Activated effector memory CD4-positive, alpha-beta T cell treated with Interleukin-2 at 50 U/mL for 16 hours (primary cell): ENCODE measurements around the gene FBLN2.
A peak's percentile ranks its signal among the peaks of the same experiment; 100 is the strongest.

Source experiments
- DNase-seq: peaks from one replicate; pipeline ENCODE4 v3.0.0-alpha.2; 2020

FBLN2 gene

DNA sequence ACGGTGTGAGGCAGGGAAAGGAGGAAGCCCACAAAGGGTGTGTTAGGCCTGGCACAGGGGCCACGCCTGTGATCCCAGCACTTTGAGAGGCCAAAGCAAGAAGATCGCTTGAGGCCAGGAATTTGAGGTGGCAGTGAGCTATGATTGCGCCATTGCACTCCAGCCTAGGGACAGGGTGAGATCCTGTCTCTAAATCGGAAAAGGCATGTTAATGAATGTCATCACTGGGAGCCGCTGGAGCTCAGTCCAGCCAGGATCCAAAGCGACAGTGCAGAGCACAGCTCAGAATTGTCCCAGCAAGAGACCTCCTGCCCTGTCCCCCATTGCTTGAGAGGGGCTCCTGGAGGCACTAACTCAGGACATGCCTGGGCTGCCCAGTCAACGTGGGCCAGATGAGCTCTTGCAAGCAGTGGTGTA is 15.0 kb upstream of the FBLN2 start:
- no peak for DNase-seq

DNA sequence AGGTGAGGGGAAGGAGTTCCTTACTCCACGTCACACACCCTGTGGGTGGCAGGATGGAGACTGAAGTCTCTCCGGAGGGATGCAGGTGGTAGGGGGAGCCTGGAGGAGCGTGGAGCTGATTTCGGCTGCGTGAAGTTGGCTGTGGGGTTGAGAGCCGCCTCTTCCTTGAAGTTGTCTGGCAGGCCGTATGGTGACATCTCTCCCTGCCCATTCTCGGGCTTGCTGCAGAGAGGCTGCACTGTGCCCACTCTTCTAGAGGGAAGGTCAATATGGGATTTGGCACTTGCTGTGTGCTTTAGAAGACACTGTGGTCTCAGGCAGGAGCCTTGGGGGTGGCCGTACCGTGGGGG is 13.4 kb upstream of the FBLN2 start:
- no peak for DNase-seq

DNA sequence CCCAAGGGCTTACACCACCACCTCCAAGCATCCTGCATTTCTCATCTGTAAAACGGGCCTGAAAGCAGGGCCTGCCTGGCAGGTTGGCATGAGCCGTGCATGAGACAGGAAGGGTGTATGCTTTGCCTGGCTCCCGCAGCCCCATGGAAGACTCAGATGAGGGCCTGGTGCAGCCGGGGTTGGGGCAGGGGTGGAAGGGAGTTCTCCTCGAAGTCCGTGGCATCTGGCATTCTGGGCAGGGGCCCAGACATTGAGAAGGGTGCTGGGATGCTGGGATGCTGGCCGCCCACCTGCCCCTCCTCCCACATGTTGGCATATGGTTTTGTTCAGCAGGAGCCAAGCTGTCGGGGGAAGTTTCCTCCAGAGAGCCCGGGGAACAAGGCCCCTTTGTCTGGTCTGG is 13.0 kb upstream of the FBLN2 start:
- DNase-seq = no peak

DNA sequence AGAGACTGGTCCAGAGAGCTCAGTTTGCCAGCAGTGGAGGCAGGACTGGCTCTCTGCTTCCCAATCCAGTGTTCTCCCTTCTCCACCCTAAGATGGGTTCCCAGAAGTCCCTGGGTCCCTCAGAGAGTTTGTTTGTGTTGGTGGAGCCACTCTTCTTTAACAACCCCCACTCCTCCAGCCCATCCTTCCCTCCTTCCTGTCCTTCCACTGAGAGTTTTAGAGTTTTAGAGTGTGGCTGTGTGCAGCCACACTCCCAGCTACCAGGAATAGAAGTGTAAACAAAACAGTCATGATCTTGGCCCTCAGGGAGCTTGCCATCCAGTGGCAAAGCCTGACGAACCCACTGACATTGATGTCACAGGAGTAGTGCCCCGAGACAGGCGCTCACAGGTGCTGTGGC is 12.5 kb upstream of the FBLN2 start:
- DNase-seq = no peak

DNA sequence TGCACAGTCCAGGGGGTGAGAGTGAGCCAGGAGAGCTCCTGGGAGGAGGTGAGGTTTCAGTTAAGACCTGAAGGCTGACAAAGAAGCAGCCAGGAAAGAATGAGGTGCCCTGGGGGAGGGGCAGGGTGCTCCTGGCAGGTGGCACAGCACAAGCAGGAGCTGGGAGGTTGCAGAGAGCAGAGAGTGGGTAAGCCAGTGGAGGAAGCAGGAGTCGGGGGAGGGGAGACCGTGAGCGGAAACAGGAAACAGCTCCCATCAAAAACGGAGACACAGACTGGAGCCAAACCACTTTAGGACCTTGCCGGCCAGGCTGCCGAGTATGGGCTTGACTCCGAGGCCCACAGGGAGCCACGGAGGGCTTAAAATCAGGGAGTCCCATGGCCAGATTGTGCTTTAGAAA is 12.1 kb upstream of the FBLN2 start:
- no peak for DNase-seq

DNA sequence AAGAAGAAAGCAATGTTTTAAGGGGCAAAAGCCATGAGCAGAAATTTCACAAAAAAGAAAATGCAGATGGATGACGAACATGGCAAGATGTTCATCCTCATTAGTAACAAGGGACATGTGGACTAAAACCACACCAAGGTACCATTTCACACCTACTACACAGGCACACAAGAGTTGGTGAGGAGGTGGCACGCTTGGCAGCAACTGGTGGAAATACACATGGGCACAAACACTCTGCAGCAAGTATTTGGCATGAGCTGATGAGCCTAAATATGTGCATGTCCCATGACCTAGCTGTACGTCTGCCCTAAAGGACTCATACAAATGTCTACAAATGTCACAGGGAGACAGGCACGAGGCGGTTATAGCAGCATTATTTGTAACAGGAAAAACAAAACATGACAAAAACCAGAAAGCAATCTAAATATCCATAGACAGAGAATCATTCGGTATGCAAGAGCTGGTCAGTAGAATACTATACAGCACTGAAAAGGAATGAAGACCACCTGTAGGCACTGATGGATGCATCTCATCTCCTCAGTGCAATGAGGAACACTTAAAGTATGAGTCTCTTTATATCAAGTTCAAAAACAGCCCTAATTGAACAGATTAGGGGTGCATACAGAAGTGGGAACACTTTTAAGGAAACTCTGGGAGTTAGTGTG is 11.5 kb upstream of the FBLN2 start:
- DNase-seq = no peak

GRCh38 chr3:13537909-13538296 is 11.0 kb upstream of the FBLN2 start:
- no peak for DNase-seq

DNA sequence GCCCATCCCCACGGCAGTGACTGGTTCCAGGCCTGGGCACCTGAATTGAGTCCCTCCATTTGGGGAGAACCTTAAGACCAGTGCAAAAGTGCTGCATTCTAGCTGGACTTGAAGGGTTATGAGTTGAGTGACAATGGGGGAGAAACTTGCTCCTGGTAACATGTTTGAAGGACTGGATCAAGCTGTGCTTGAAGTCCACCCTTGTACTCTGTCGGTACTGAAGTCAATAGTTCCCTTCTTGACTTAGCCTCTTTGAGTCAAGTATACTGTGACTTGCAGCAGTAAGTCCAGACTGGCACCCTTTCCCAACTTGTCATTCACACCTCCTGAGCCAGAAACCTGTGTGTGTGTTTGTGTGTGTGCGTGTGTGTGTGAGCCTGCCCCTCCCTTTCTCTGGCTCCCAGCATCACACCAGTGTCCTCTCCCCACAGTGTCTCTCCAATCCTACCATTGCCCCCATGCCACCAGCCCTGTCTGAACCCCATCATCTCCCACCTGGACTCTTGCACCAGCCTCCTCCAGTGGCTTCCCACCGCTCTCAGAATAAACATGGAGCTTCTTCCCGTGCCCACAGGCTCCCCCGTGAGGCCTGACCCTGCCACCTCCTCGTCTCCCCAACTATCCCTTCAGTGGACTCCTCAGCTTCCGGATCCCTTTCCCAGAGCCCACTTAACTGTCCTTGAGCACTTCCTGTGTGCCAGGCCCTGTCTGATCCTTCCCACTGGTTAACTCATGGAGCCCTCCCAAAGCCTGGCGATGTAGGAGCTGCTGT is 10.2 kb upstream of the FBLN2 start:
- no peak for DNase-seq

- DNase-seq = no peak
Observed at GRCh38 chr3:13539292-13539638, 9.7 kb upstream of the FBLN2 start.

DNA sequence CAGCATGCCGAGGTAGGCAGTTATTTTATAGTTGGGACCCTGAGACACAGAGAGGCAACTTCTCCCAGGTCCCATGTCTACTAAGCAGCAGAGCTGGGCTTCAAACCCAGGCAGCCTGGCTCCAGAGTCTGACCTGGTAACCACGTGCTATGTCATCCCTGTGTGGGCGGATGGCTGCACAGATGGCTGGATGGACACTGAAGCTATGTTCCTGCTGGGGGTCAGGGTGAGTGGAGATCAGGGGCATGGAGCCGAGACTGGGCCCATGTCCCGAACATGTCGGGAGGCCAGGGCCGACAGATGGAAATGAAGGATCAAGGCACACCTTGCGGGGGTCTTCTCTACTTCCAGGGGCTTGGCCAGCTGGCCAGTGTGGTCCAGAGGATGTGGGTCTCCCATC is 9.3 kb upstream of the FBLN2 start:
- no peak for DNase-seq

- no peak for DNase-seq
Observed at GRCh38 chr3:13540297-13540995, 8.5 kb upstream of the FBLN2 start.

- DNase-seq = no peak
Observed at GRCh38 chr3:13541691-13542090, 7.2 kb upstream of the FBLN2 start.

DNA sequence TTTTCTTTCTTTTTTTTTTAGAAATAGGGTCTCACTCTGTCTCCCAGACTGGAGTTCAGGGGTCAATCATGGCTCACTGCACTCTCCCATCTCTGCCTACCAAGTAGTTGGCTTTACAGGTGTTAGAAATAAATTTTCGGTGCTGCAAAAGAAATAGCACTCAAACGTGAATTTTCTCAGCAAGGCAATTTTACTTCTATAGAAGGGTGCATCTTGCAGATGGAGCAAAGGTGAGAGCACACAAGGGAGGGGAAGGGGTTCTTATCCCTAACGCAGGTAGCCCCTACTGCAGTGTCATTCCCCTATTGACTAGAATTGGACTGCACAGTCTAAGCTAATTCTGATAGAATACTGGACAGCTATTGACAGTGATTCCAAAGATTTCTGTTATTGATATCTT is 6.8 kb upstream of the FBLN2 start:
- DNase-seq = no peak

DNA sequence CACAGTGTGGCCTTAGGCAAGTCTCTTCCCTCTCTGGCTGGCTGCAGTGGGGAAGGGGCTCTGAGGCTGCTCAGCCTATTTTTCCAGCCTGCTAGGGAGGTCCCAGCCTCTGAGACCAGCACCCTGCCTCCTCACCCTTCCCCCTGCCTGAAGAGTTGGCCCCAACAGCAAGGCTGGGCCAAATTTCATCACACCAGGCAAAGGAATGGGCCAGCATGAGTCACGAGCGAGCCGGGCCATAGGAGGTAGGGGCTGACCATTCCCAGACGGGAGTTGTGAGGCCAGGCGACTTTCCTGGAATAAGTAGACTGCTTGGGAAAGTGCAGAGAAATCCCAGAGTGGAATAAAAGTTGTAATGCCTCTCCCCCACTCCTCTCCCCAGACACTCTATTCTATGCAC is 5.7 kb upstream of the FBLN2 start:
- no peak for DNase-seq

- DNase-seq = peak; percentile 19
Observed at GRCh38 chr3:13544293-13544831, 4.6 kb upstream of the FBLN2 start.

- no peak for DNase-seq
Observed at GRCh38 chr3:13544951-13545651, 3.8 kb upstream of the FBLN2 start.

DNA sequence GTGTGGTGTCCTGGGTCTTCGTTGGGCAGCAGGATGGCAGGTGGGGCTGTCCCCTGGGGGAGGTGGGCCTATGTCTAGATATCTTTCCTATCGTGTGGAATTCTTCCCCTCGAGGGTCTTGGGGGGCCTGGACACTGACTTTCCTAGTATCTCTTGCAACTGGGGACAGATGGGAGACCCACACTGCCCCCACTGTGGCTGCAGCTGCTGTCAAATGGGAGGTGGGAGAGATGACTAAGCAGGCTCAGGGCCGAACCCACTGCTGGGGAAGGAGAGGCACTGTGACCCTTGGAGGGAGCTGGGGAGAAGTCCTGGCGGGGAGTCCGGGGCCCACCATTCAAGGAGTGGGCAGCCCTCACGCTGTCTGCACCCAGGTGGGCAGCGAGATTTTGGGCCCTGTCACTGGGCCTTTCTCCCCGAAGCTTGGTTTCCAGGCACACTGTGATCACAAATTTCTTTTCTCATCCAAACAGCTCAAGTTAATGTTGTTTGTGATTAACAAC is 2.9 kb upstream of the FBLN2 start:
- DNase-seq = no peak

DNA sequence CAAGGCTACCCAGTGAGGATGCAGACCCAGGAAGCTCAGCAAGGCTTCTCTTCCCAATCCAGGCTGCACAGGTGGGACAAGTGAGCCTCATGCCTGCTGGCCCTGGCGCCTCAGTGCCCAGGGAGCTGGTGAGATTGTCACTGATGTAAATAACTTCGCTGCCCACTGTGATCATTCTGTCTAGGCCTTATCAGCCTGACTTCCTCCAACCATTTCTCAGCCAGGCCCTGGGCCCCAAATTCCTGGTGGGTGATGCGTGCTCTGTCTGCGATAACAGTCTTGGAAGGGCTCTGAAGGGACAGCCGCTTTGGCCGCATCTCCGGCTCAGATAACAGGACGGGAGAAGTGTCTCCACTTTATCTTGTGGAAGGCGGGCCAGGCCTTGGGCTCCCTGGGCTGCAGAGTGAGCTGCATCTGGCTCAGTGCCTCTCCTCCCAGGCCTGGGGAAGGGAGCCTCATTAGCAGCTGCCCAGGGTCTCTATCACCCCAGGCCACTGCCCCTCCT is 2.2 kb upstream of the FBLN2 start:
- DNase-seq = no peak

DNA sequence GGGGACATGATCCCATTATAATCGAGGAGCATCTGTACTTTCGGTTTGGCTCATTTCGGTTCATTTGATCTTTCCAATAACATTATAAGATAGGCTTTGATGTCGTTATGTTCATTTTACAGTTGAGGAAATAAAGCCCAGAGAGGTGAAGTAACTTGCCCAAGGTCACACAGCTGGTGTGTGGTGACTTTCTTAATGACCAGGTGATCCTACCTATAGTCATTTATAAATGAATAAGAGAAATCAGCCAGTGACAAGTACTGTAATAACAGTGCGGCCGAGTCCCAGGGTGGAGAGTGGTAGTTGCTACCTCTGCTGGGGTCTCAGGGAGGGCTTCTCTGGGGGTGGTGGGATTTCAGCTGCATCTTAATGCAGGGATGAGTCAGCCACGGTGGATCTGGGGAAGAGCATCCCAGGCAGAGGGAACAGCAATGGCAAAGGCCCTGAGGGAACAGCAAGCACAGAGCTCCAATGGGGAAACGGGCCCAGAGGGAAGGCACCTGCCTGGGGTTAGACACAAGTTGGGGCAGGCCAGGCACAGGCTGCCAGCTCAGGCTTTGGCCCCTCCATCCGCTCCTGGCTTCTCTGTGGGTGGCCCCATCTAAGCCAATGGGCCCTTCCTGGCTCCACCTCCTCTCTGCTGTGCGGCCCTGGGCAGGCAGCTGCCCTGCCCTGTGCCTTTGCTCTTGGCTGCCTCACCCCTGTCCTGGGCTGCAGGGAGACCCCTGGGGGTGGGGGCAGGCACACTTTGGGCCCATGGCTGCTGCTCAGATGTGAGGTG is 1.1 kb upstream of the FBLN2 start:
- no peak for DNase-seq

DNA sequence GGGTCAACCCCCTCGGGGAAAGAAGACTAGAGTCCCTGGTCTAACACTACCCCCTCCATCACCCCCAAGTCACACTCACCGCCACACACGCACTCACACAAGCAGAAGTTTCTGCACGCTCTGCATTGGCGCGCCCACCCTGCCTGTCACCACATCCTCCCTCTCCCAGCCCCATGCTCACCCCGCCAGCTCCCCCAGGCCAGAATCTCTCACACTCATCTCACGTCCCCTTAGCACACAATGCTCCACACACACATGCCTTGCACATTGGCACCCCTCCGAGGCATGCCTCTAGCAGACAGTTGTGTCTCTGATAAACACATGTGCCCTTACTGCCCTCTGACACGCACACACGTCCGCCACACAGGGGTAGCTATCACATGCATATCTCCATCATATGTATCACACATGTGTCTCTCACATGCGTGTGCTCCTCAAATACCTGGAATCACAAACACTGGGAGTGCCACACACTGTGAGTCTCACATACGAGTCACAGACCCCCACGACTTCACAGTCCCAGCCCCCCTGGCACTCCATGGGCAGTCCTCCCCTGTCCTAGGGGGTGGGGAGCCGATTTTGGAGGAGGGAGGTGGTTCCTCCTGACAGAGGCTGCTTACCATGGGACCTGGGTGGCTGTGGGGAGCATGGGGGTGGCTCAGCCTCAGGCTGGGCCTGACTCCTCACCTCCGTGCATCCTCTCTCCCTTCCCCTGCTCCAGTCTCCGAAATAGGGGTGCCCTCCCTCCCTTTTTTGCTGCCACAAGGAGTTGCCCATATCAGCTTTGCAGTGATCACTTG is 898 bp downstream of the FBLN2 start:
- DNase-seq = no peak

DNA sequence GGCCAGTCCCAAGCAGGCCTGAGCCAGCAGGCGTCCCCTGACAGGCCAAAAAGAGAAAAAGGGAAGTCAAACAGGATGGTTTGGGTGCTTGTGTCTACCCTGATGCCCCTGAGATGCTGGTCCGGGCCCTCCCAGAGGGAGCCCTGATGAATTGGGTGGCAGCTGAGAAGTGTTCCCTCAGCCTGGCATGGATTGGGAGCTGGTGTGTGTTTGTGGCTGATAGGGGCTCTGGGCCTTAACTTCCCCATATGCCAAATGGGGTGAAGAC is 1.4 kb downstream of the FBLN2 start:
- DNase-seq = no peak
